AG09309 (cell line): ENCODE data around the gene LGR6.
"Not testable (repeated sequence)": the region's sequence is repeated elsewhere in the genome, so short reads cannot be mapped to it uniquely, and the experiment has no call there.

Experiments used
- DNase-seq: peaks from one replicate; pipeline ENCODE4 v3.0.0-alpha.2; 2010; ENCODE audit warnings: low read depth
- H3K4me3 ChIP-seq: 2 replicates; pipeline ENCODE4 v1.5.1; 2011; ENCODE audit warnings: mild to moderate bottlenecking, low read depth, low read length, moderate library complexity; ENCODE audit not compliant: control insufficient read depth
- TF ChIP-seq, protein P1 (sequence below): IDR thresholded peaks from 2 replicates; pipeline ENCODE4 v1.5.1; 2011; ENCODE audit warnings: mild to moderate bottlenecking, low read depth, low read length, inconsistent platforms; ENCODE audit not compliant: insufficient read depth, control insufficient read depth; ENCODE audit errors: missing control alignments

The LGR6 gene

GRCh38 chr1:202234331-202235002 is 40.9 kb downstream of the LGR6 start:
- no peak overlapping the region for H3K4me3 ChIP-seq
- TF ChIP-seq, protein P1, sequence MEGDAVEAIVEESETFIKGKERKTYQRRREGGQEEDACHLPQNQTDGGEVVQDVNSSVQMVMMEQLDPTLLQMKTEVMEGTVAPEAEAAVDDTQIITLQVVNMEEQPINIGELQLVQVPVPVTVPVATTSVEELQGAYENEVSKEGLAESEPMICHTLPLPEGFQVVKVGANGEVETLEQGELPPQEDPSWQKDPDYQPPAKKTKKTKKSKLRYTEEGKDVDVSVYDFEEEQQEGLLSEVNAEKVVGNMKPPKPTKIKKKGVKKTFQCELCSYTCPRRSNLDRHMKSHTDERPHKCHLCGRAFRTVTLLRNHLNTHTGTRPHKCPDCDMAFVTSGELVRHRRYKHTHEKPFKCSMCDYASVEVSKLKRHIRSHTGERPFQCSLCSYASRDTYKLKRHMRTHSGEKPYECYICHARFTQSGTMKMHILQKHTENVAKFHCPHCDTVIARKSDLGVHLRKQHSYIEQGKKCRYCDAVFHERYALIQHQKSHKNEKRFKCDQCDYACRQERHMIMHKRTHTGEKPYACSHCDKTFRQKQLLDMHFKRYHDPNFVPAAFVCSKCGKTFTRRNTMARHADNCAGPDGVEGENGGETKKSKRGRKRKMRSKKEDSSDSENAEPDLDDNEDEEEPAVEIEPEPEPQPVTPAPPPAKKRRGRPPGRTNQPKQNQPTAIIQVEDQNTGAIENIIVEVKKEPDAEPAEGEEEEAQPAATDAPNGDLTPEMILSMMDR: no peak
- DNase-seq: no peak

DNA sequence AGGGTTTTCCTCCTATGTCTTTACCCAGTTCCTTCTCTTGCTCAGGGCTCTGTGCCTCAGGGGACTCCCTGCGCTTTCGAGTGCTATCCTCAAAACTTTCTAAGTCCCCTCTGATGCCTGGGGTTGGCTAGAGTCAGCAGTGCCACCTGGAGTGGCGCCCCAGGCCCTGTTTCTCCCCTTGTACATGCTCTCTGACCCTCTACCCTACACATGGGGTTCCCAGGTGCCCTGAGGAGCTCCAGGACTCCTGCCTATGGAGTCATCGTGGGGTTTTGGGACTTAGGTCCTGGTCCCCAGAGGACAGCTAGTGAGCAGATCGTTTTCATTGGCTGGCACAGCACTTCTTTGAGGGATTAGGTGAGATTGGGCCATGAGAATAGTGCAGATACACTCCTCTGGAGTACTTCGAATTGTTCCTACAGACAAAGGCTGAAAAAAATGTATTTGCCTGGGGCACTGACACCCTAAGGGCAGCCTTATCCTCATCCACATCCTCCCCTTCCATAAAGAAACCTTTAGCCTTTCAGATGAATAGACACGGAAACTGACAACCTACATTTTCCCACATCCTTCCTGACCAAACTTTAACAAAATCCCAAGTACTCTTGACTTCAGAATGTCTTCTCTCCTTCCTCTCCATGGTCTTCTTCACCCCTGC is 41.5 kb downstream of the LGR6 start:
- H3K4me3 ChIP-seq: no peak overlapping the region
- TF ChIP-seq, protein P1: no peak
- no peak for DNase-seq

DNA sequence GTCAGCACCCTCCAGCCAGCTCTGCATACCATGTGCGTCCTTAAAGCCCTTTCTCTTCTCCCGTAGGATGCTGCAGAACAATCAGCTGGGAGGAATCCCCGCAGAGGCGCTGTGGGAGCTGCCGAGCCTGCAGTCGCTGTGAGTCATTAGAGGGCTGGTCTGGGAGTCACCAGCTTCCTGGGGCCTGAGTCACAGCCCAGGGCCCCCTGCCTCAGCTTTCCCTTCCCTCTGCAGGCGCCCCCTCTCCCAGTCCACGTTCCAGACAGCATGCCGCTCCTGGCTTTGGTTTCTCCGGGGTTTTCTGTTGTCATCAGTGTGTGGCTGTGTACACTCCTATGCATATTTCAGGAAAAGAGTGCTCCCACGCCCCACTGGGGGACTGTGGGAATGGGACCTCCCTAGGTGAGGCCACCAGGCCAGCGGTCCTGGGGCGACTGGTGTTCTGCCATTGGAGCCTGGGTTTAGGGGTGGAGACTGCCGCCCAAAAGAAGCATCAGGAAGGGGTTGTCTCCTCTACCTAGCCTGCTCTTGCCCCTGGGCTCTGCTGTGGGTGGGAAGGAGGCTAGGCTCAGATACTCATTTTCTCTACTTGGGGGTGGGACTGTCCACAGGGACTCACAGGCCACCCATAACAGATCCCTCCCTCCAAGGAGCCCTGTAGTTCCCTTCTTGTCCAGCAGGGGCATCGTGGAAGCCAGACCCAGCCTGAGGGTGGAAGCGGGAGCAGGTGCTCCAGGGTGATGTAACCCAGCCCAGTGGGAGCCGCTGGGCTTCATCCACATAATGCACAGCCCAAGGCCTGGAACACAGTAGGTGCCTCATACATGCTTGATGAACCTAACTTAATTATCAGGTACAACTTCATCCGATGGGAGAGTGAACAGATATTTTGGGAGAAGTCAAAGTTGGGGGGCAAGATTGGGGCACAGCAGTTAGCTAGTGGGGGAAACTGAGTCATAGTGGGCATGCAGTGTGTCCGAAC is 42.5 kb downstream of the LGR6 start:
- DNase-seq: peak; percentile 67
- H3K4me3 ChIP-seq: peak overlapping the region; percentile 26
- TF ChIP-seq, protein P1: peak; percentile 91

DNA sequence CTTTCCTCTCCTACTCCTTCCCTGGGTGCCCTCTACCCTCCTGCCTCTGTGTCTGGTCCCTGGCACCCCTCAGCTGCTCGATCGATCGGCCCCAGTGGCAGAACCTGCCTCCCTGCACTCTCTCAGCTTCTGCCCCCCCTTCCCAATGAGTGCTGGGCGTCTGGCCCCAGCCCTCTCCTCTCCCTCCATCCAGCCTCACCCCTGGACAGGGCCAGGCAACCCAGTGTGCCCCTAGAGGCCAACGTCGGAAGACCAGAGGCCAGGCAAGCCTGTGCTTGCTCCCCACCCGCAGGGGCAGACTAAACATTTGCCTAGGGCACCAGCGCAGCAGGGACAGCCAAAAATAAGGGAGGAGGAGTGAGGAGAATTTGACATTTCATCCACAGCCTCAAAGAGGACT is 43.5 kb downstream of the LGR6 start:
- no peak for DNase-seq
- TF ChIP-seq, protein P1: peak; percentile 51

GRCh38 chr1:202238914-202239313 is 45.3 kb downstream of the LGR6 start:
- no peak for DNase-seq
- H3K4me3 ChIP-seq: no peak overlapping the region
- TF ChIP-seq, protein P1: no peak

More for the DNA sequence above, 43.5 kb downstream of the LGR6 start:
- H3K4me3 ChIP-seq: no peak overlapping the region

DNA sequence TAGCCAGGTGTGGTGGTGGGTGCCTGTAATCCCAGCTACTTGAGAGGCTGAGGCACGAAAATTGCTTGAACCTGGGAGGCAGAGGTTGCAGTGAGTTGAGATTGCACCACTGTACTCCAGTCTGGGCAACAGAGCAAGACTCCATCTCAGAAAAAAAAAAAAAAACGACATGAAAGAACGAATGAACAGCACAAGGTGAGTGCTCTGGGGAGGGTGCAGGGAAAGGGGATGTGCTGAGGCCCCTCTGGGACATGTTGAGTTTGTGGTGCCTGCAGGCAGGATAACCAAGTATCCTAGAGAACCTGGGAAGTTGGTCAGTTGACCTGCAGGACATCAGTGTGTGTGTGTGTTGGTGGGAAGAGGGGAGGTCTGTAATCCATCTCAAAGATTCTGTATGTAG is 46.6 kb downstream of the LGR6 start:
- H3K4me3 ChIP-seq, DNase-seq: not testable (repeated sequence)

DNA sequence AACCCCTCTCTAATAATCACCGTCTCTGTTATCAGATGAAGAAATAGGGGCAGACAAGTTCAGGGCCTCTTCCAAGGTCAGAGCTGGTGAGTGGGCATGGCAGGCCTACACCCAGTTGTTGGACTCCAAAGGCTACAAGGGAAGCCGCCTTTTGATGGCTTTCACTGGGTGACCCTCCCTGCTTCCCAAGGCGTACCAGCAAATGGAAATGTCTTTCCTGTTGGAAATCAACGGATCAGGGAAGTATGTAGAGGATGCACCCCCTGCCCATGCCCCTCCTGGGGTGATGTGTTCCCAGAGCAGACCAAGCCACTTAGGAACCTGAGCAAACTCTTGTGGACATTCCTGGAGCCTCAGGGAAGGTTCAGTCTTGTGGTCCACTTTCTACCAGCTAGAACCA is 47.4 kb downstream of the LGR6 start:
- H3K4me3 ChIP-seq: no peak overlapping the region
- DNase-seq: no peak
- TF ChIP-seq, protein P1: no peak
